Neural cell (in vitro differentiated cells): Measurements from ENCODE around the gene EVA1A. TPM values are rescaled to one million over a fixed set of nuclear protein-coding genes. Genes with fewer than 3 reads are reported as not detected.

ENCODE experiments used
- H2AFZ ChIP-seq: fragments of 200-600, 300-800 bp; sonication (generic), shearing (Covaris generic); 2 replicates; pipeline ENCODE4 v1.6.0; 2014; ENCODE audit warnings: low read depth, mild to moderate bottlenecking, antibody characterized with exemption, low read length, moderate library complexity
- H3F3A ChIP-seq: fragments of 200-600 bp; shearing (Covaris generic); 2 replicates; pipeline ENCODE4 v1.6.1; 2016; ENCODE audit warnings: mild to moderate bottlenecking, moderate library complexity, mixed read lengths, antibody characterized with exemption, low read length; ENCODE audit not compliant: insufficient read depth, poor library complexity, severe bottlenecking
- H3K27ac ChIP-seq: fragments of 200-600, 300-800 bp; sonication (generic), shearing (Covaris generic); 2 replicates; pipeline ENCODE4 v1.5.1; 2014; ENCODE audit warnings: mild to moderate bottlenecking, low read length, moderate library complexity
- H3K27me3 ChIP-seq: fragments of 300-800, 200-600 bp; sonication (generic), shearing (Covaris generic); 2 replicates; pipeline ENCODE4 v1.6.0; 2014; ENCODE audit warnings: mild to moderate bottlenecking, low read depth, low read length, moderate library complexity; ENCODE audit not compliant: insufficient read depth
- H3K36me3 ChIP-seq: fragments of 300-800, 200-600 bp; sonication (generic), shearing (Covaris generic); 2 replicates; pipeline ENCODE4 v1.5.1; 2014; ENCODE audit warnings: mild to moderate bottlenecking, antibody characterized with exemption, low read length, moderate library complexity; ENCODE audit not compliant: insufficient read depth
- H3K4me2 ChIP-seq: fragments of 300-800, 200-600 bp; sonication (generic), shearing (Covaris generic); 2 replicates; pipeline ENCODE4 v1.6.0; 2014; ENCODE audit warnings: mild to moderate bottlenecking, low read length
- H3K4me3 ChIP-seq: fragments of 300-800, 200-600 bp; sonication (generic), shearing (Covaris generic); 2 replicates; pipeline ENCODE4 v1.5.1; 2014; ENCODE audit warnings: mild to moderate bottlenecking, low read length, moderate library complexity
- H3K79me2 ChIP-seq: fragments of 200-600 bp; shearing (Covaris generic); replicated peaks from 2 replicates; pipeline ENCODE4 v1.6.0; 2014; ENCODE audit warnings: mild to moderate bottlenecking, low read length, moderate library complexity; ENCODE audit not compliant: insufficient read depth
- H3K9ac ChIP-seq: fragments of 300-800, 200-600 bp; sonication (generic), shearing (Covaris generic); 2 replicates; pipeline ENCODE4 v1.6.1; 2016; ENCODE audit warnings: mild to moderate bottlenecking, low read length, mixed read lengths
- H3K9me2 ChIP-seq: fragments of 200-600 bp; shearing (Covaris generic); 2 replicates; pipeline ENCODE4 v1.6.1; 2016; ENCODE audit warnings: mild to moderate bottlenecking, low read length, mixed read lengths; ENCODE audit not compliant: insufficient read depth
- H3K9me3 ChIP-seq: fragments of 200-600, 300-800 bp; sonication (generic), shearing (Covaris generic); 2 replicates; pipeline ENCODE4 v1.6.1; 2016; ENCODE audit warnings: mild to moderate bottlenecking, mixed run types, low read length, moderate library complexity, mixed read lengths
- H4K20me1 ChIP-seq: fragments of 200-600 bp; shearing (Covaris generic); 2 replicates; pipeline ENCODE4 v1.6.1; 2016; ENCODE audit warnings: mild to moderate bottlenecking, mixed run types; ENCODE audit not compliant: insufficient read depth
- EP300 ChIP-seq: fragments of 450-650 bp; conservative IDR thresholded peaks from 2 replicates; pipeline ENCODE4 v1.6.1; 2014; ENCODE audit warnings: antibody characterized with exemption, mild to moderate bottlenecking, moderate library complexity; ENCODE audit not compliant: poor library complexity, severe bottlenecking
- EZH2 ChIP-seq: fragments of 200-600, 300-800 bp; shearing (Covaris generic), sonication (generic); IDR thresholded peaks from 2 replicates; pipeline ENCODE4 v1.6.1; 2014; ENCODE audit warnings: antibody characterized with exemption, low read length, borderline replicate concordance, mild to moderate bottlenecking; ENCODE audit not compliant: insufficient read depth, poor library complexity, severe bottlenecking
- MXI1 ChIP-seq: fragments of 450-650 bp; conservative IDR thresholded peaks from 2 replicates; pipeline ENCODE4 v1.6.1; 2014; ENCODE audit warnings: antibody characterized with exemption, mild to moderate bottlenecking; ENCODE audit not compliant: poor library complexity, severe bottlenecking
- POLR2AphosphoS5 ChIP-seq: IDR thresholded peaks from 2 replicates; pipeline ENCODE4 v1.6.1; 2012
- RAD21 ChIP-seq: fragments of 450-650 bp; conservative IDR thresholded peaks from 2 replicates; pipeline ENCODE4 v1.6.1; 2014; ENCODE audit warnings: antibody characterized with exemption, mild to moderate bottlenecking, moderate library complexity
- SMC3 ChIP-seq: fragments of 450-650 bp; conservative IDR thresholded peaks from 2 replicates; pipeline ENCODE4 v1.6.1; 2014; ENCODE audit warnings: antibody characterized with exemption, mild to moderate bottlenecking, moderate library complexity; ENCODE audit not compliant: poor library complexity
- TAF1 ChIP-seq: IDR thresholded peaks from 2 replicates; pipeline ENCODE4 v1.6.1; 2012; ENCODE audit warnings: low read depth
- polyA plus RNA-seq: library from polyadenylated mRNA; depleted of rRNA; stranded (reverse); fragments of >200 nt; gene quantifications from 2 replicates; pipeline ENCODE4 v1.2.3, GENCODE V29; 2014
- TF ChIP-seq, protein P1 (sequence below): IDR thresholded peaks from 2 replicates; pipeline ENCODE4 v1.6.1; 2012; ENCODE audit warnings: borderline replicate concordance
- TF ChIP-seq, protein P2 (sequence below): fragments of 450-650 bp; IDR thresholded peaks from 2 replicates; pipeline ENCODE4 v1.5.1; 2014; ENCODE audit warnings: antibody characterized with exemption, mild to moderate bottlenecking, moderate library complexity; ENCODE audit not compliant: poor library complexity, severe bottlenecking

Gene EVA1A
- polyA plus RNA-seq, 1 donor from 2014 or later: not detected

DNA sequence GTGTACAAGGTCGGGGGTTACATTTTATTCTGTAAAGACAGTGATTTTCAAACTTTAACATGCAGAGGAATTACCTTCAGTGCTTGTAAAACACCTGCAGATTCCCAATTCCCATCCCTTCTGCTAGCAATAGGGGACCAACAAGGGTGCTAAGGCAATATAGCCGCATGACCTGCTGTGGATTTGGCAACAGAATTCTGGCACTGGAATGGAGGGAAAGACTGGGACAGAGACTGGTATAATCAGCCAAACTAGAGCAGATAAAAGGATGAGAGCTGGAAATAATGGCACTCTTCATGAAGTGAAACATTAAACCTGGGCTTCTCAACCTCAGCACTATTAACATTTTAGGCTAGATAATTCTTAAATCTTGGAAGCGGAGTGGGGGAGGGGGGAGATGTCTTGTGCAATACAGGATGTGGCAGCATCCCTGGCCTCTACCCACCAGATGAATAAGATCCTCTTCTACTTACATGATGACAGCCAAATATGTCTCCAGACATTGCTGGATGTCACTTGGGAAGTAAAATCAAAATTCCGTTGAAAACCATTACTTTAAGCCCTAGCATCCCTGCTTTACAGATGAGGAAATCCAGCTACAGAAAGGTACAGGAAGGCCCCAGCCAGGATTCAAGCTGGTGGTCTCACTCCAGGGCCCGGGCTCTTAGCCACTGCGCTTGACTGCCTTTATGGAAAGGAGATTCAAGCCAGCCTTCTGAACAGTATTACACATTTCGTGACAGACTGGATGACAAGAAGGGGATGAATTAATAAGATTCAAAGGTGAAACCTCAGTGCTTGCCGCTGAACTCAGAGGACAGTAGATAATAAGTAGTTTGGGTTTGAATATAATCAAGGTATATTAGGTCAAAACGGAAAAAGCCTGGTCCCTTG, 1.7 kb downstream of the EVA1A start:
- Histone ChIP-seq H3F3A (no peaks in the 10 kb centered on the region), H3K9me2 (no peaks in the 10 kb centered on the region), H3K27me3 (peaks cover 41% of the 10 kb centered on the region), H3K4me2 (no peak overlapping the region), H3K27ac (no peak overlapping the region), H3K9me3 (no peaks in the 10 kb centered on the region), H3K36me3 (no peaks in the 10 kb centered on the region), H2AFZ (no peak overlapping the region), H3K9ac (no peak overlapping the region), H4K20me1 (no peaks in the 10 kb centered on the region), H3K4me3 (no peak overlapping the region), H3K79me2 (no peaks in the 10 kb centered on the region)
- no peak for TF ChIP-seq SMC3
- TF ChIP-seq, protein P1, sequence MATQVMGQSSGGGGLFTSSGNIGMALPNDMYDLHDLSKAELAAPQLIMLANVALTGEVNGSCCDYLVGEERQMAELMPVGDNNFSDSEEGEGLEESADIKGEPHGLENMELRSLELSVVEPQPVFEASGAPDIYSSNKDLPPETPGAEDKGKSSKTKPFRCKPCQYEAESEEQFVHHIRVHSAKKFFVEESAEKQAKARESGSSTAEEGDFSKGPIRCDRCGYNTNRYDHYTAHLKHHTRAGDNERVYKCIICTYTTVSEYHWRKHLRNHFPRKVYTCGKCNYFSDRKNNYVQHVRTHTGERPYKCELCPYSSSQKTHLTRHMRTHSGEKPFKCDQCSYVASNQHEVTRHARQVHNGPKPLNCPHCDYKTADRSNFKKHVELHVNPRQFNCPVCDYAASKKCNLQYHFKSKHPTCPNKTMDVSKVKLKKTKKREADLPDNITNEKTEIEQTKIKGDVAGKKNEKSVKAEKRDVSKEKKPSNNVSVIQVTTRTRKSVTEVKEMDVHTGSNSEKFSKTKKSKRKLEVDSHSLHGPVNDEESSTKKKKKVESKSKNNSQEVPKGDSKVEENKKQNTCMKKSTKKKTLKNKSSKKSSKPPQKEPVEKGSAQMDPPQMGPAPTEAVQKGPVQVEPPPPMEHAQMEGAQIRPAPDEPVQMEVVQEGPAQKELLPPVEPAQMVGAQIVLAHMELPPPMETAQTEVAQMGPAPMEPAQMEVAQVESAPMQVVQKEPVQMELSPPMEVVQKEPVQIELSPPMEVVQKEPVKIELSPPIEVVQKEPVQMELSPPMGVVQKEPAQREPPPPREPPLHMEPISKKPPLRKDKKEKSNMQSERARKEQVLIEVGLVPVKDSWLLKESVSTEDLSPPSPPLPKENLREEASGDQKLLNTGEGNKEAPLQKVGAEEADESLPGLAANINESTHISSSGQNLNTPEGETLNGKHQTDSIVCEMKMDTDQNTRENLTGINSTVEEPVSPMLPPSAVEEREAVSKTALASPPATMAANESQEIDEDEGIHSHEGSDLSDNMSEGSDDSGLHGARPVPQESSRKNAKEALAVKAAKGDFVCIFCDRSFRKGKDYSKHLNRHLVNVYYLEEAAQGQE: no peak
- TF ChIP-seq EP300: no peak
- no peak for TF ChIP-seq EZH2
- no peak for TF ChIP-seq POLR2AphosphoS5
- TF ChIP-seq, protein P2, sequence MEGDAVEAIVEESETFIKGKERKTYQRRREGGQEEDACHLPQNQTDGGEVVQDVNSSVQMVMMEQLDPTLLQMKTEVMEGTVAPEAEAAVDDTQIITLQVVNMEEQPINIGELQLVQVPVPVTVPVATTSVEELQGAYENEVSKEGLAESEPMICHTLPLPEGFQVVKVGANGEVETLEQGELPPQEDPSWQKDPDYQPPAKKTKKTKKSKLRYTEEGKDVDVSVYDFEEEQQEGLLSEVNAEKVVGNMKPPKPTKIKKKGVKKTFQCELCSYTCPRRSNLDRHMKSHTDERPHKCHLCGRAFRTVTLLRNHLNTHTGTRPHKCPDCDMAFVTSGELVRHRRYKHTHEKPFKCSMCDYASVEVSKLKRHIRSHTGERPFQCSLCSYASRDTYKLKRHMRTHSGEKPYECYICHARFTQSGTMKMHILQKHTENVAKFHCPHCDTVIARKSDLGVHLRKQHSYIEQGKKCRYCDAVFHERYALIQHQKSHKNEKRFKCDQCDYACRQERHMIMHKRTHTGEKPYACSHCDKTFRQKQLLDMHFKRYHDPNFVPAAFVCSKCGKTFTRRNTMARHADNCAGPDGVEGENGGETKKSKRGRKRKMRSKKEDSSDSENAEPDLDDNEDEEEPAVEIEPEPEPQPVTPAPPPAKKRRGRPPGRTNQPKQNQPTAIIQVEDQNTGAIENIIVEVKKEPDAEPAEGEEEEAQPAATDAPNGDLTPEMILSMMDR: no peak
- no peak for TF ChIP-seq RAD21
- no peak for TF ChIP-seq TAF1
- no peak for TF ChIP-seq MXI1

DNA sequence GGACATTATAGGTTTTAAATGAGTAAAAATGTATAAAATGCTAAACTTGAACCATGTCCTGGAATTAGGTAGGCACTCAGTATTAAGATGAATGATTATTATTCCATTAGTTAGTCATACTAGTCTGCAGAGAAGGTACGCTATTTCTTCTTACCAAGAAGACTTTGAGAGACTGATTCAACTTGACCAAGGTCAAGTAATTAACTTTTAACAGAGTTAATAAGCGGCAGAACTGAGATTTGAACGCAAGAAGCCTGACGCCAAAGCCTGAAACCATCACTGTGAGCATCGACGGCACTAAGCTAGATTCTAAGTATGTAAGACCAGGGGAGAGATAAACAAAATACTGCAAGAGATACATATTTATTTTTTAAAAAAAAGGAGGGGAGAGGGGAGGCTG, 2.6 kb downstream of the EVA1A start:
- no peak overlapping the region for H3K9ac ChIP-seq
- H3K79me2 ChIP-seq: no peaks in the 10 kb centered on the region
- TF ChIP-seq, protein P1: no peak
- no peak for TF ChIP-seq POLR2AphosphoS5
- H4K20me1 ChIP-seq: no peaks in the 10 kb centered on the region
- H3K27ac ChIP-seq: no peak overlapping the region
- no peak overlapping the region for H3K4me2 ChIP-seq
- H3K36me3 ChIP-seq: no peaks in the 10 kb centered on the region
- no peaks in the 10 kb centered on the region for H3K9me3 ChIP-seq
- no peak overlapping the region for H3K4me3 ChIP-seq
- H3K9me2 ChIP-seq: no peaks in the 10 kb centered on the region
- no peak overlapping the region for H2AFZ ChIP-seq
- no peaks in the 10 kb centered on the region for H3F3A ChIP-seq
- H3K27me3 ChIP-seq: peaks cover 41% of the 10 kb centered on the region
